Measurements from ENCODE around the gene TNIP2. TPM values are rescaled to one million over a fixed set of nuclear protein-coding genes. Genes with fewer than 3 reads are reported as not detected.

The TNIP2 gene
- total and polyA plus RNA-seq, 2 of the 8 experiments (the other 6 are each of a cell fraction or from before 2014, with no cell fraction given): 23.7 to 37.7 TPM

DNA sequence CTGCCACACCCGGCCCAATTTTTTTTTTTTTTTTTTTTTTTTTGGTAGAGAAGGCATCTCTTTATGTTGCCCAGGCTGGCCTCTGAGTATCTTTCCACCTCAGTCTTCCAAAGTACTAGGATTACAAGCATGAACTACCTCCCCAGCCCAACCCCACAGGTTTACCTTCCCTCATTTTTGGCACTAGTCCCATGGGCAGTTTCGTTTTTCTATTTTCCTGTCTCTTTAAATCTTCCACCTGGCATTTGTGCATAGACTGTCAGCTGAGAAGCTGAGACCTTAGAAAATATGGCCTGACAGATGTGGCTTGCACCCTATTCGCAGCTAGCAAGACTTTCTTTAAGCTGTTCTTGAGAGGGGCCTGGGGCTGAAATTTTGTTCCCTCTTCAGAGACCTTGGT lies 27.9 kb downstream of the TNIP2 start:
- POLR2A ChIA-PET (ENCODE audit: partially characterized antibody): interaction anchor here (1.0 to 1.1 kb wide), 2 partner anchors 8 to 48 kb away, joined by 3 to 4 read pairs; no protein-coding TSS in a partner anchor
- Histone ChIP-seq H3K14ac (ENCODE audit: insufficient read length) (no peak overlapping the region), H4K91ac (replicated peaks; ENCODE audit: insufficient read length, low read length) (no peak overlapping the region), H3K4ac (replicated peaks; ENCODE audit: insufficient read length, low read depth, low read length) (no peak overlapping the region), H2BK15ac (ENCODE audit: low read length) (no peak overlapping the region), H2BK12ac (ENCODE audit: low read depth, low read length) (no peak overlapping the region), H3K23ac (ENCODE audit: insufficient read length) (no peak overlapping the region), H3K9ac (replicated peaks in 1 of 4; ENCODE audit: extremely low read depth in 1 of 4, low read depth in 3 of 4, low read length in 3 of 4) (no peak overlapping the region), H3K4me2 (ENCODE audit: insufficient read depth in 1 of 2, low read depth in 2 of 2, low read length in 2 of 2) (no peak overlapping the region), H3K36me3 (ENCODE audit: control insufficient read depth in 2 of 4, insufficient read depth in 4 of 4, low read length in 3 of 4) (peaks cover 5 to 17% (median 11%) of the 10 kb centered on the region in 4 experiments; a peak in 7 of 8 replicates), H2BK5ac (ENCODE audit: low read depth, low read length) (no peak overlapping the region), H3K27ac (ENCODE audit: low read depth, low read length) (no peak overlapping the region), H3K79me1 (ENCODE audit: low read depth, low read length) (no peaks in the 10 kb centered on the region), H4K8ac (ENCODE audit: extremely low read depth, insufficient read depth, low read length) (no peak overlapping the region), H2BK120ac (replicated peaks; ENCODE audit: low read depth, low read length) (no peak overlapping the region), H3K4me3 (ENCODE audit: extremely low read depth in 1 of 4, insufficient read depth in 2 of 4, low read depth in 3 of 4, low read length in 4 of 4) (no peak overlapping the region), H3K79me2 (ENCODE audit: control insufficient read depth in 1 of 2, insufficient read depth in 2 of 2, low read length in 2 of 2) (no peaks in the 10 kb centered on the region), H2AK5ac (ENCODE audit: low read depth, low read length) (no peak overlapping the region), H3K4me1 (replicated peaks in 1 of 4; ENCODE audit: control insufficient read depth in 3 of 4, insufficient read depth in 4 of 4, low read length in 3 of 4) (no peaks in the 10 kb centered on the region), H3K56ac (replicated peaks; ENCODE audit: insufficient read length, low read depth, low read length) (no peak overlapping the region), H4K5ac (ENCODE audit: insufficient read length, low read depth, low read length) (no peak overlapping the region), H2BK20ac (ENCODE audit: low read length) (no peak overlapping the region), H3K23me2 (ENCODE audit: low read depth, low read length) (no peaks in the 10 kb centered on the region), H3K18ac (ENCODE audit: extremely low read depth, low read length) (no peak overlapping the region), H3K27me3 (replicated peaks in 1 of 4; ENCODE audit: control insufficient read depth in 3 of 4, extremely low read depth in 1 of 4, insufficient read depth in 3 of 4, low read length in 3 of 4) (no peaks in the 10 kb centered on the region), H4K20me1 (replicated peaks in 1 of 2; ENCODE audit: control insufficient read depth in 1 of 2, insufficient read depth in 2 of 2, low read length in 2 of 2) (peaks cover 0 to 2% of the 10 kb centered on the region in 2 experiments), H3K9me3 (ENCODE audit: insufficient read depth in 2 of 2, low read depth in 1 of 2, low read length in 1 of 2) (no peaks in the 10 kb centered on the region), H2AFZ (ENCODE audit: low read length) (no peak overlapping the region)
- WGBS, 2 experiments (ENCODE audit: extremely low coverage in 1 of 2, insufficient coverage in 1 of 2, insufficient read length in 1 of 2, insufficient replicate concordance in 2 of 2, low coverage in 1 of 2, low lambda C conversion rate in 2 of 2, missing lambda C conversion rate in 1 of 2): 84% methylated on average over 2 of the region's 3 CpGs; no CpG with 5 or more reads in 1 of the 2 experiments
- no peak for DNase-seq (ENCODE audit: low read depth in 1 of 2, low spot score in 2 of 2)
- FAIRE-seq: no peak
- CTCF ChIA-PET (ENCODE audit: partially characterized antibody): interaction anchor here (1.3 to 1.5 kb wide), 2 partner anchors 18 to 55 kb away, joined by 3 read pairs; no protein-coding TSS in a partner anchor
- no peak for TF ChIP-seq JUND (IDR thresholded peaks at IDR 0.05; ENCODE audit: low read length)
- TF ChIP-seq SIN3A (conservative IDR thresholded peaks at IDR 0.05 in 1 of 2, IDR thresholded peaks at IDR 0.05 in 1 of 2; ENCODE audit: low read depth in 1 of 2, low read length in 2 of 2): no peak
- TF ChIP-seq RXRA (IDR thresholded peaks at IDR 0.05; ENCODE audit: insufficient read depth, low read depth, low read length): no peak
- TF ChIP-seq RAD21 (IDR thresholded peaks at IDR 0.05 in 1 of 2, conservative IDR thresholded peaks at IDR 0.05 in 1 of 2; ENCODE audit: low read depth in 2 of 2, low read length in 2 of 2): no peak
- no peak for TF ChIP-seq TAF7 (optimal IDR thresholded peaks at IDR 0.05; ENCODE audit: borderline replicate concordance, low read depth, low read length)
- TF ChIP-seq CBX5 (IDR thresholded peaks at IDR 0.05; ENCODE audit: low read depth, low read length): no peak
- TF ChIP-seq KDM5A (IDR thresholded peaks at IDR 0.05; ENCODE audit: low read length): no peak
- TF ChIP-seq KDM1A (IDR thresholded peaks at IDR 0.05; ENCODE audit: borderline replicate concordance, low read length): no peak
- TF ChIP-seq YY1 (IDR thresholded peaks at IDR 0.05; ENCODE audit: low read depth, low read length): no peak
- TF ChIP-seq HDAC2 (IDR thresholded peaks at IDR 0.05; ENCODE audit: borderline replicate concordance in 1 of 2, low read depth in 2 of 2, low read length in 2 of 2): no peak
- no peak for TF ChIP-seq ASH2L (IDR thresholded peaks at IDR 0.05; ENCODE audit: low read length)
- no peak for TF ChIP-seq RNF2 (IDR thresholded peaks at IDR 0.05; ENCODE audit: borderline replicate concordance, low read depth, low read length, missing control alignments, poor library complexity, severe bottlenecking)
